Right renal cortex interstitium (tissue), 3 donors: ENCODE data around the gene VPS37D. TPM values are rescaled to one million over a fixed set of nuclear protein-coding genes. Genes with fewer than 3 reads are reported as not detected.

Experiments
- polyA plus RNA-seq, 3 donors: library from polyadenylated mRNA; unstranded; fragments of 120-200 nt; gene quantifications; one replicate each; pipeline ENCODE4 v1.2.1, GENCODE V29; 2013; ENCODE audit not compliant: insufficient read length in 3 of 3

The VPS37D gene
- polyA plus RNA-seq, 3 donors = 9.9 to 11.4 (median 10.0) TPM

Other genes with a start within 250 kb of the VPS37D start
- gene FZD9, start 234.1 kb upstream of the VPS37D start, polyA plus RNA-seq = under 1 TPM; 0.22 to 0.38 (median 0.37) TPM
- 10 to 100 TPM; 76.6 to 86.0 (median 80.5) TPM for gene BAZ1B, start 145.5 kb upstream of the VPS37D start, polyA plus RNA-seq
- 10 to 100 TPM; 34.6 to 35.5 (median 34.6) TPM for gene BCL7B, start 110.1 kb upstream of the VPS37D start, polyA plus RNA-seq
- 10 to 100 TPM; 37.9 to 40.8 (median 40.2) TPM for gene TBL2, start 89.3 kb upstream of the VPS37D start, polyA plus RNA-seq
- 1 to 10 TPM; 1.5 to 3.4 (median 2.9) TPM for gene MLXIPL, start 43.3 kb upstream of the VPS37D start, polyA plus RNA-seq
- 10 to 100 TPM in 2 of 3 donors, 1 to 10 TPM in 1; 9.1 to 11.5 (median 10.2) TPM for gene DNAJC30, start 15.6 kb downstream of the VPS37D start, polyA plus RNA-seq
- gene BUD23, start 15.8 kb downstream of the VPS37D start, polyA plus RNA-seq = 10 to 100 TPM; 78.7 to 85.6 (median 79.1) TPM
- gene STX1A, start 51.8 kb downstream of the VPS37D start, polyA plus RNA-seq = 1 to 10 TPM; 7.0 to 8.5 (median 7.5) TPM
- 10 to 100 TPM; 24.3 to 25.4 (median 25.2) TPM for gene ABHD11, start 71.0 kb downstream of the VPS37D start, polyA plus RNA-seq
- gene CLDN3, start 102.4 kb downstream of the VPS37D start, polyA plus RNA-seq = 10 to 100 TPM; 27.7 to 32.9 (median 31.7) TPM
- 10 to 100 TPM; 68.7 to 91.4 (median 76.4) TPM for gene CLDN4, start 163.2 kb downstream of the VPS37D start, polyA plus RNA-seq
- gene METTL27, start 174.7 kb downstream of the VPS37D start, polyA plus RNA-seq = 10 to 100 TPM in 1 of 3 donors, 1 to 10 TPM in 2; 3.4 to 12.2 (median 8.8) TPM
- not detected for gene TMEM270, start 193.3 kb downstream of the VPS37D start, polyA plus RNA-seq